Spleen (tissue), 11 donors: ENCODE results near the gene HSDL2. TPM values are rescaled to one million over a fixed set of nuclear protein-coding genes. Genes with fewer than 3 reads are reported as not detected.

ENCODE experiments used
- DNase-seq: peaks from one replicate; pipeline ENCODE4 v3.0.0-alpha.2; 2020
- H3K27ac ChIP-seq, 8 donors: fragments of 200-600 bp; sonication (generic) in 7 of 8; 1 replicate in 4 of 8; 2 replicates in 4 of 8; pipeline versions ENCODE4 v1.5.0 to v1.8.0; 2016 to 2021; ENCODE audit warnings: inconsistent platforms in 4 of 8, mild to moderate bottlenecking in 4 of 8, moderate library complexity in 1 of 8
- H3K27me3 ChIP-seq, 7 donors: fragments of 200-600 bp; sonication (generic) in 6 of 7; replicated peaks in 1 of 7; 1 replicate in 4 of 7; 2 replicates in 3 of 7; pipeline versions ENCODE4 v1.5.0 to v1.8.0; 2016 to 2021; ENCODE audit warnings: inconsistent platforms in 3 of 7, mild to moderate bottlenecking in 1 of 7
- H3K36me3 ChIP-seq, 6 donors: fragments of 200-600 bp; sonication (generic) in 5 of 6; 1 replicate in 4 of 6; 2 replicates in 2 of 6; pipeline versions ENCODE4 v1.5.0 to v1.8.0; 2016 to 2021; ENCODE audit warnings: inconsistent platforms in 2 of 6
- H3K4me1 ChIP-seq, 6 donors: fragments of 200-600 bp; sonication (generic) in 5 of 6; 1 replicate in 3 of 6; 2 replicates in 3 of 6; pipeline versions ENCODE4 v1.5.0 to v1.8.0; 2016 to 2021; ENCODE audit warnings: inconsistent platforms in 3 of 6
- H3K4me3 ChIP-seq, 8 donors: fragments of 200-600 bp; sonication (generic) in 7 of 8; 1 replicate in 4 of 8; 2 replicates in 4 of 8; pipeline versions ENCODE4 v1.5.0 to v1.8.0; 2016 to 2021; ENCODE audit warnings: inconsistent platforms in 4 of 8, mild to moderate bottlenecking in 4 of 8, moderate library complexity in 2 of 8
- H3K9me3 ChIP-seq, 8 donors: fragments of 200-600 bp; sonication (generic) in 7 of 8; 1 replicate in 4 of 8; 2 replicates in 4 of 8; pipeline versions ENCODE4 v1.5.0 to v1.8.0; 2016 to 2021; ENCODE audit warnings: inconsistent platforms in 4 of 8
- POLR2A ChIP-seq, 3 donors: fragments of 450-650 bp; IDR thresholded peaks; one replicate each; pipeline ENCODE4 v1.5.1; 2017; ENCODE audit warnings: antibody characterized with exemption in 3 of 3, mild to moderate bottlenecking in 1 of 3
- POLR2AphosphoS5 ChIP-seq, 3 donors: sonication (generic); formaldehyde crosslinking; IDR thresholded peaks; one replicate each; pipeline ENCODE4 v1.5.1; 2017; ENCODE audit warnings: antibody characterized with exemption in 3 of 3
- WGBS, 5 donors: extraction: QIAGEN DNeasy Blood & Tissue Kit in 3 of 5; methylation state at CpG; one replicate each; pipeline versions ENCODE4 v1.1.5 to v1.1.7; 2013 to 2018; 5-methylcytosine and 5-hydroxymethylcytosine counted together
- intact Hi-C: fragments of 100-400 bp; cut with DNase I; formaldehyde crosslinking; loops from one replicate; pipeline ENCODE4 v1.15.0; 2023; ENCODE audit warnings: low total_unique reads
- polyA plus RNA-seq, 3 donors: library from polyadenylated mRNA; stranded (reverse); fragments of 200-250 nt; gene quantifications; one replicate each; pipeline ENCODE4 v1.2.1, GENCODE V29; 2013
- total RNA-seq, 7 donors: library from RNA; depleted of rRNA in 3 of 7; stranded (reverse); fragments of >200 nt in 3 of 7; fragmentation: NEBNext Ultra II Directional in 4 of 7; extraction: Animal tissue kit (Norgen Biotek cat#: 25700) in 4 of 7; gene quantifications; one replicate each; pipeline versions ENCODE4 v1.1.0 to v1.2.1, GENCODE V29; 2016 to 2021
- TF ChIP-seq, protein P1 (sequence below), 11 experiments: fragments of 200-600 bp in 7 of 11; fragments of 450-650 bp in 4 of 11; sonication (generic) in 4 of 11; IDR thresholded peaks in 8 of 11; conservative IDR thresholded peaks in 3 of 11; 1 replicate in 7 of 11; 2 replicates in 4 of 11; pipeline versions ENCODE4 v1.4.0 to v1.8.0; 2016 to 2021; ENCODE audit warnings: antibody characterized with exemption in 11 of 11, inconsistent platforms in 4 of 11, mild to moderate bottlenecking in 1 of 11
- donor health status: healthy with polysubstance abuse.
- donor health status: DM: no; HTN: no; CAD: no; lungs with moderate emphysema.
- donor health status: DM: no; HTN: no; CAD: no.
- donor health status: Bipolar disorder and iron deficiency.
- donor health status: healthy.
- donor health status: DM: no; HTN: no; CAD: no.
- donor health status: DM: yes; HTN: yes; CAD: no.

HSDL2 gene
- total and polyA plus RNA-seq, 10 donors: 11.2 to 42.6 (median 30.3) TPM

DNA sequence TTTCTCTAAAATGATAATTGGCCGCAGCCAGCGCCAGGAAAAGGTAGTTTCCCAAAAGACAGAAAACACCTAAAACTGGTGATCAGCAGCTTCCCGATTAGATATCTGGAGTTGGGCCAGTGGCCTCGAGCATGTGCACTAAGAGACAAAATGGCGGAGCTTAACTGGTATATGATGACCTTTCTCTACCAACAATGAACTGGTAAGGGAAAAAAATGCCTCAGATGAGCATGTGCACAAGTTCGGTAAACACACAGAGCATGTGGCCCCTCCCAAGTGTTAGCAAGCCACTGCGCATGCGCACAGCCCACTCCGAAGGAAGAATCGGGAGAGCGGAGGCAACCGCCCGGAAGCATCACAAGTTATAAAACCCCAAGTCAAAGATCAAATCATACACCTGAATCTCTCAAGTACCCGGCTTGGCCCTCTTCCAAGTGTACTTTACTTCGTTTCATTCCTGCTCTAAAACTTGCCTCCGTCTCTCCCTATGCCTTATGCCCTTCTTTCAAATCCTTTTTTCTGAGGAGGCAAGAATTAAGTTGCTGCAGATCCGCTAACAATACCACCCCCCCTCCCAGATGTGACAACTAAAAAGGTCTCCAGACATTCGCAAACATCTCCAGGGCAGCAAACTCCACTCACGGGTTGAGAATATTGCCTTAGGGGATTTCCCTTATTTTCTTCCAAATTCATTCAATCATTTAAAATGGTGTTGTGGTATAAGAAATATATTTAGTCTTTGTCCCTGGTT lies 31.5 kb upstream of the HSDL2 start:
- WGBS, 5 donors: 32 to 50% (median 39%) methylated on average over 19 of the region's 19 CpGs

GRCh38 chr9:112349008-112349333 lies 30.9 kb upstream of the HSDL2 start:
- intact Hi-C loops: no loop called here
- Histone ChIP-seq H3K36me3 (no peaks in the 10 kb centered on the region), H3K4me3 (peak overlapping the region in 4 of 8 donors; percentile 30 to 63 (median 40)), H3K27ac (peak overlapping the region in 3 of 8 donors; percentile 46 to 55 (median 51)), H3K4me1 (peaks cover 0 to 14% (median 5%) of the 10 kb centered on the region in 6 donors), H3K9me3 (no peaks in the 10 kb centered on the region), H3K27me3 (no peaks in the 10 kb centered on the region)
- DNase-seq: no peak
- 69 to 75% (median 71%) methylated on average over 4 of the region's 4 CpGs for WGBS, 5 donors
- TF ChIP-seq POLR2A (IDR thresholded peaks at IDR 0.05): no peak
- TF ChIP-seq POLR2AphosphoS5 (IDR thresholded peaks at IDR 0.05): no peak
- TF ChIP-seq, protein P1, sequence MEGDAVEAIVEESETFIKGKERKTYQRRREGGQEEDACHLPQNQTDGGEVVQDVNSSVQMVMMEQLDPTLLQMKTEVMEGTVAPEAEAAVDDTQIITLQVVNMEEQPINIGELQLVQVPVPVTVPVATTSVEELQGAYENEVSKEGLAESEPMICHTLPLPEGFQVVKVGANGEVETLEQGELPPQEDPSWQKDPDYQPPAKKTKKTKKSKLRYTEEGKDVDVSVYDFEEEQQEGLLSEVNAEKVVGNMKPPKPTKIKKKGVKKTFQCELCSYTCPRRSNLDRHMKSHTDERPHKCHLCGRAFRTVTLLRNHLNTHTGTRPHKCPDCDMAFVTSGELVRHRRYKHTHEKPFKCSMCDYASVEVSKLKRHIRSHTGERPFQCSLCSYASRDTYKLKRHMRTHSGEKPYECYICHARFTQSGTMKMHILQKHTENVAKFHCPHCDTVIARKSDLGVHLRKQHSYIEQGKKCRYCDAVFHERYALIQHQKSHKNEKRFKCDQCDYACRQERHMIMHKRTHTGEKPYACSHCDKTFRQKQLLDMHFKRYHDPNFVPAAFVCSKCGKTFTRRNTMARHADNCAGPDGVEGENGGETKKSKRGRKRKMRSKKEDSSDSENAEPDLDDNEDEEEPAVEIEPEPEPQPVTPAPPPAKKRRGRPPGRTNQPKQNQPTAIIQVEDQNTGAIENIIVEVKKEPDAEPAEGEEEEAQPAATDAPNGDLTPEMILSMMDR (IDR thresholded peaks at IDR 0.05 in 8 of 11, conservative IDR thresholded peaks at IDR 0.05 in 3 of 11): no peak

More for the DNA sequence above, 31.5 kb upstream of the HSDL2 start:
- H3K4me1 ChIP-seq: peaks cover 0 to 14% (median 5%) of the 10 kb centered on the region in 6 donors
- H3K27me3 ChIP-seq: no peaks in the 10 kb centered on the region
- intact Hi-C loops: no loop called here
- H3K36me3 ChIP-seq: no peaks in the 10 kb centered on the region
- H3K27ac ChIP-seq: peak overlapping the region in 6 of 8 donors; percentile 12 to 55 (median 47)
- TF ChIP-seq POLR2AphosphoS5 (IDR thresholded peaks at IDR 0.05) (peak in 1 of 3 donors; percentile 70), POLR2A (IDR thresholded peaks at IDR 0.05) (no peak)
- peak overlapping the region; percentile 25 to 63 (median 32) for H3K4me3 ChIP-seq
- no peaks in the 10 kb centered on the region for H3K9me3 ChIP-seq
- DNase-seq: peak; percentile 88

- TF ChIP-seq POLR2A (IDR thresholded peaks at IDR 0.05) (no peak), POLR2AphosphoS5 (IDR thresholded peaks at IDR 0.05) (no peak)
- TF ChIP-seq, protein P1 (IDR thresholded peaks at IDR 0.05 in 8 of 11, conservative IDR thresholded peaks at IDR 0.05 in 3 of 11): no peak
- H3K27ac ChIP-seq: no peak overlapping the region
- 70 to 86% (median 75%) methylated on average over 3 of the region's 3 CpGs for WGBS, 5 donors
- H3K36me3 ChIP-seq: no peaks in the 10 kb centered on the region
- H3K4me1 ChIP-seq: peaks cover 0 to 14% (median 5%) of the 10 kb centered on the region in 6 donors
- H3K27me3 ChIP-seq: no peaks in the 10 kb centered on the region
- no peak for DNase-seq
- no peaks in the 10 kb centered on the region for H3K9me3 ChIP-seq
- no peak overlapping the region for H3K4me3 ChIP-seq
- intact Hi-C loops: no loop called here
Observed at GRCh38 chr9:112351184-112351583, 28.7 kb upstream of the HSDL2 start.

GRCh38 chr9:112352209-112352608 lies 27.7 kb upstream of the HSDL2 start:
- intact Hi-C loops: no loop called here
- Histone ChIP-seq H3K4me1 (peaks cover 0 to 14% (median 5%) of the 10 kb centered on the region in 6 donors), H3K4me3 (no peak overlapping the region), H3K27ac (no peak overlapping the region), H3K9me3 (no peaks in the 10 kb centered on the region), H3K27me3 (no peaks in the 10 kb centered on the region), H3K36me3 (no peaks in the 10 kb centered on the region)
- 66 to 79% (median 74%) methylated on average over 3 of the region's 3 CpGs for WGBS, 5 donors
- no peak for TF ChIP-seq POLR2A (IDR thresholded peaks at IDR 0.05)
- TF ChIP-seq, protein P1 (IDR thresholded peaks at IDR 0.05 in 8 of 11, conservative IDR thresholded peaks at IDR 0.05 in 3 of 11): no peak
- TF ChIP-seq POLR2AphosphoS5 (IDR thresholded peaks at IDR 0.05): no peak
- no peak for DNase-seq
